Skeletal muscle satellite cell (primary cell): ENCODE data around the gene NCAPG2.
A peak's percentile ranks its signal among the peaks of the same experiment; 100 is the strongest.
"Not testable (repeated sequence)": the region's sequence is repeated elsewhere in the genome, so short reads cannot be mapped to it uniquely, and the experiment has no call there.

ENCODE experiments used
- H3K27me3 ChIP-seq: 2 replicates; pipeline ENCODE4 v1.7.0; 2013; ENCODE audit warnings: low read length; ENCODE audit not compliant: control insufficient read depth, insufficient read depth
- H3K36me3 ChIP-seq: 2 replicates; pipeline ENCODE4 v1.7.0; 2013; ENCODE audit warnings: mild to moderate bottlenecking, control low read depth, low read length; ENCODE audit not compliant: insufficient read depth
- H3K4me1 ChIP-seq: 2 replicates; pipeline ENCODE4 v1.7.0; 2013; ENCODE audit warnings: low read length; ENCODE audit not compliant: control insufficient read depth, insufficient read depth
- H3K4me2 ChIP-seq: 2 replicates; pipeline ENCODE4 v1.7.0; 2013; ENCODE audit warnings: mild to moderate bottlenecking, low read length
- H3K4me3 ChIP-seq: 2 replicates; pipeline ENCODE4 v1.7.0; 2013; ENCODE audit warnings: low read length
- H3K9ac ChIP-seq: 2 replicates; pipeline ENCODE4 v1.7.0; 2013; ENCODE audit warnings: mild to moderate bottlenecking, low read depth, low read length, moderate library complexity
- H3K9me3 ChIP-seq: replicated peaks from 2 replicates; pipeline ENCODE4 v1.7.0; 2013; ENCODE audit warnings: mild to moderate bottlenecking, control low read depth, low read length

The NCAPG2 gene

GRCh38 chr7:158723266-158723665 is 18.7 kb upstream of the NCAPG2 start:
- Histone ChIP-seq H3K4me2 (no peak overlapping the region), H3K4me3 (no peak overlapping the region), H3K9me3 (no peaks in the 10 kb centered on the region), H3K27me3 (peaks cover 10% of the 10 kb centered on the region), H3K4me1 (no peaks in the 10 kb centered on the region), H3K36me3 (no peaks in the 10 kb centered on the region), H3K9ac (no peak overlapping the region)

- Histone ChIP-seq H3K36me3 (no peaks in the 10 kb centered on the region), H3K9me3 (no peaks in the 10 kb centered on the region), H3K27me3 (peaks cover 10% of the 10 kb centered on the region), H3K4me3 (no peak overlapping the region), H3K4me2 (no peak overlapping the region), H3K4me1 (no peaks in the 10 kb centered on the region), H3K9ac (no peak overlapping the region)
These were observed 18.1 kb upstream of the NCAPG2 start for GRCh38 chr7:158722574-158723237.

- H3K4me1 ChIP-seq: no peaks in the 10 kb centered on the region
- H3K4me2 ChIP-seq: no peak overlapping the region
- no peaks in the 10 kb centered on the region for H3K36me3 ChIP-seq
- no peak overlapping the region for H3K4me3 ChIP-seq
- no peak overlapping the region for H3K9ac ChIP-seq
- H3K27me3 ChIP-seq: peaks cover 18% of the 10 kb centered on the region
- no peaks in the 10 kb centered on the region for H3K9me3 ChIP-seq
These were observed 15.5 kb upstream of the NCAPG2 start for GRCh38 chr7:158720112-158720511.

GRCh38 chr7:158716802-158717201 is 12.2 kb upstream of the NCAPG2 start:
- Histone ChIP-seq H3K9me3 (no peaks in the 10 kb centered on the region), H3K4me3 (no peak overlapping the region), H3K4me2 (no peak overlapping the region), H3K9ac (no peak overlapping the region), H3K36me3 (no peaks in the 10 kb centered on the region), H3K27me3 (peaks cover 18% of the 10 kb centered on the region), H3K4me1 (no peaks in the 10 kb centered on the region)

GRCh38 chr7:158710651-158711102 is 6.1 kb upstream of the NCAPG2 start:
- H3K36me3 ChIP-seq: no peaks in the 10 kb centered on the region
- H3K9me3 ChIP-seq: no peaks in the 10 kb centered on the region
- H3K4me1 ChIP-seq: no peaks in the 10 kb centered on the region
- no peak overlapping the region for H3K4me2 ChIP-seq
- no peak overlapping the region for H3K4me3 ChIP-seq
- no peaks in the 10 kb centered on the region for H3K27me3 ChIP-seq
- no peak overlapping the region for H3K9ac ChIP-seq

GRCh38 chr7:158707610-158708009 is 3.0 kb upstream of the NCAPG2 start:
- Histone ChIP-seq H3K4me2 (no peak overlapping the region), H3K27me3 (no peaks in the 10 kb centered on the region), H3K36me3 (no peaks in the 10 kb centered on the region), H3K9ac (no peak overlapping the region), H3K4me1 (peaks cover 4% of the 10 kb centered on the region), H3K9me3 (no peaks in the 10 kb centered on the region), H3K4me3 (no peak overlapping the region)

GRCh38 chr7:158706710-158707590 is 2.3 kb upstream of the NCAPG2 start:
- Histone ChIP-seq H3K36me3 (no peaks in the 10 kb centered on the region), H3K9me3 (no peaks in the 10 kb centered on the region), H3K4me1 (peaks cover 8% of the 10 kb centered on the region), H3K27me3 (no peaks in the 10 kb centered on the region), H3K4me2 (no peak overlapping the region), H3K9ac (no peak overlapping the region), H3K4me3 (no peak overlapping the region)

- no peak overlapping the region for H3K4me2 ChIP-seq
- no peaks in the 10 kb centered on the region for H3K27me3 ChIP-seq
- H3K36me3 ChIP-seq: no peaks in the 10 kb centered on the region
- H3K9ac ChIP-seq: no peak overlapping the region
- H3K4me1 ChIP-seq: peaks cover 8% of the 10 kb centered on the region
- H3K4me3 ChIP-seq: no peak overlapping the region
- no peaks in the 10 kb centered on the region for H3K9me3 ChIP-seq
These were observed 1.7 kb upstream of the NCAPG2 start for GRCh38 chr7:158706273-158706704.

- Histone ChIP-seq H3K4me2 (peak overlapping the region; percentile 79), H3K4me3 (peak overlapping the region; percentile 94), H3K4me1 (peaks cover 8% of the 10 kb centered on the region), H3K27me3 (no peaks in the 10 kb centered on the region), H3K36me3 (no peaks in the 10 kb centered on the region), H3K9me3 (no peaks in the 10 kb centered on the region), H3K9ac (peak overlapping the region; percentile 97)
These were observed 738 bp upstream of the NCAPG2 start for GRCh38 chr7:158705234-158705850.

GRCh38 chr7:158703679-158704523 is 703 bp downstream of the NCAPG2 start:
- Histone ChIP-seq H3K4me3 (peak overlapping the region; percentile 94), H3K9ac (peak overlapping the region; percentile 97), H3K4me2 (peak overlapping the region; percentile 96), H3K36me3 (peaks cover 13% of the 10 kb centered on the region)
- not testable (repeated sequence) for H3K9me3 ChIP-seq, H3K4me1 ChIP-seq, H3K27me3 ChIP-seq

GRCh38 chr7:158702944-158703343 is 1.7 kb downstream of the NCAPG2 start:
- Histone ChIP-seq H3K36me3 (peaks cover 13% of the 10 kb centered on the region), H3K27me3 (no peaks in the 10 kb centered on the region), H3K4me3 (peak overlapping the region; percentile 94), H3K9me3 (no peaks in the 10 kb centered on the region), H3K4me1 (peaks cover 8% of the 10 kb centered on the region), H3K4me2 (peak overlapping the region; percentile 96), H3K9ac (peak overlapping the region; percentile 97)
